Occipital lobe (tissue), 2 donors: Measurements from ENCODE around the gene WDR76. TPM values are rescaled to one million over a fixed set of nuclear protein-coding genes. Genes with fewer than 3 reads are reported as not detected.

ENCODE experiments used
- DNase-seq: peaks from one replicate; lab custom pipeline; 2025; lab: John Stamatoyannopoulos, UW
- total RNA-seq: library from RNA; depleted of rRNA; stranded (reverse); fragments of >200 nt; gene quantifications from one replicate; pipeline ENCODE4 v1.2.3, GENCODE V29; 2014

Gene WDR76
- total RNA-seq, 1 donor from 2014 or later: 20.3 TPM

DNA sequence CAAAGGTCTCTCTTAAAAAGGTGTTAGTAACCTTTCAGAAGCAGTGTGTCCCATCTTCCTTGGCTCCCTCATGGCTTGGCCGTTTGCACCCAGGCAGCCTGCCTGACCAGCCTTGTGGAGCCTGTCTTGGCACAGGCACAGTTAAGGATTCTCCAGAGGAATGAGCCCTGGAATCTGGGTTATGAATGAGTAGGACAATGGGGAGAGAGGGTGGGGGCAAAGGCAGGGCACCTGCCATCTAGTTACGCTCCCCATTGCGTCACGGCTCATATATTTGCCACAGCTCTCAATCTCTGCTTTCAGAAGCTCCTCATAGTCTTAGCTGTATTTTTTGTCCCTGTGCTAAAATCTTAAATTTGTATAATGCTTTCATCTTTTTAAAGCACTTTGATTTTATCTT is 50.6 kb downstream of the WDR76 start:
- DNase-seq: no peak

DNA sequence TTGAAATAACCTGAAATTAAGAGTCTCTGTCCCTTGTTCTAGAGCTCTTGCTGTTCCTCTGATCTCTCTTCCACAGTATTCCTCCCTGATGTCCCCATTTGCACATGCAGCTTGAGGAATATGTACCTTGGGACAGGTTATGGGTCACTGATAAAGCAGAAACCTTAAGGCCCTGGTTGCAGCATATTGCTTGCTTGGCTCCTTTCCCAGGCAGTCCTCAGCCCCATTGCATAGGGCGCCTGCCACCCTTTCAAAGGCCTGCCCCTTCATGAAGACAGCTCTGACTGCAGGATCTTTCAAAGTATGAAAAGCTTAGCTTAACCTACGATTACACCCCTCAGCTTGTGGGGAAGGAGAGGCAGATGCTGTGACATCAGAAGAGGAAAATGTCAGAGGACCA is 51.6 kb downstream of the WDR76 start:
- no peak for DNase-seq

DNA sequence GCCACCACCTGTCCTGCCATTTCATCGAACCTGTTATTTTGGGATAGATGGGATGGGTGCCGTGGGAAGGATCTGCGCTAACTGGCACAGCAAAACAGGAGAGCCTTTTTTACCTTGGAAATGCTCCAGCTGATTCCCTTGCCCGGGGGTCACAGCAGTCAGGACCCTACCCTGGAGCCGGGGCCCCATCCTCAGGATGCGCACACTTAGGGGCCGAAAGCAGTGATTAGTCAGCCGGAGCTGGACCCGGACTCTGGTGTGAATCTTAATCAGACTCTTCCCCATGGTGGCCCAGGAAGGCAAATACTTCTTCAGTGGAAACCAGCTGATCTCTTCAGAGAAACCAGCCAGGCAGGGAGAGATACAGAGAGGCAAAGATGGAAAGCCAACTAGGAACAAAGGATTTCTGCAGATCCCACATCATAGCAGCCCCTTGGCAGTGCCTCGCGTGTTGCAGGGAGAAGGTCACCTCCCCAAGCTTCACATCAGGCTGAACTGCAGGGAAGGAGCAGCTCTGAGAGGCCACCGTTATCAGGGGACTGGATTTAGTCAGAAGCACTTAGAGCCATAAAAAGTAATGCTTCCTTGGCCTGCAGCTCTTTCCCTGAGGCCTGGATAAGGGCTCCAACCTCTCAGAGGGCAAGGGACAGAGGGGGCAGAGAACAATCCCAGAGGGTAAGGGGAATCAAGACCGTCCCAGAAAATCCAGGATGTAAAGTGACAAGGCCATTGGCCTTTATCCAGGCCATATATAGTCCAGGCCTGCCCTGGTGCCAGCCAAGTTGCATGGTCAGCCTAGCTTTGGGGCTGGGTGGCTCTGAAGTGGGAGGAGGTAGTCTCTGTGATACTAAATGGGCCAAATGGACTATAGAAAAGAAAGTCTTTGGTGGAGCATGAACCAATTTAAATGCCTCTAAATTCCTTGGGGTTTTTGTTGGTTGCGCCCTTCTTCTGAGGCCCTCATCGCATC is 52.9 kb downstream of the WDR76 start:
- DNase-seq: no peak

DNA sequence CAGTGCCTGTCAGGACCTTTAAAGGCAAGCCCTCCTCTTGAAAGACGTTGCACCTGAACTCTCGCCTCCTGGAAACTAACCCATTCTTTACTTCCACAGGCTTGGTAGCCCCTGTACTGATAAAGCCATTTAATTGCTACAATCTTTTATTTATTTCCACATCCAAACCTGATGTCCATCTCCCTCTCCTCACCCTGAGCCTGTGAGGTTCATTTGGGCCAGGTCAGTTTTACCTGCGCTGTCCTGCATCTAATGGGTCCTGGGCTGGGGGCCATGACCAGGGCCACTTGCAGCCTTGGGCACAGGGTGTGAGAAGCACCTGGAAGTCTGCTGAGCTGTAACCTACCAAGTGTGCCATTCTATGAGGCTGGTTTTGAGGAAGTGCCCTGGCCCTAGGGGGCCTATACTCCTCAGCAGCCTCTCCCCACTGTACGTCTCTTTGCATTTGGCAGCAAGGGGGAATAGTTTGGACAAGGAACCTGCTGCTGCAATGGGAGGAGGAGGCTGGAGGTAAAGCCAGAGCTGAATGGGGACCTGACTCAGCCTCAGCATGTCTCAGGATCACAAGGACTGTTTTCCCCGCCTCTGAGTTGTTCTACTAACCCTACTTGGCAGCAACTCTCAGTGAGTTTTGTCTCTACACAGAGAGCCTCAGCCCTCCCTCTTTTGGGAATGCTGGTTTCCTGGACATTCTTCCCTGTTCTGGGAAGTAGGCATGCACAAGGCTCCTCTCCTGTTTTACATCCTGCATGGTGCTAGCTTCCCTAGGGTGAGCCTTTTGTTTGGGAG is 53.8 kb downstream of the WDR76 start:
- no peak for DNase-seq

DNA sequence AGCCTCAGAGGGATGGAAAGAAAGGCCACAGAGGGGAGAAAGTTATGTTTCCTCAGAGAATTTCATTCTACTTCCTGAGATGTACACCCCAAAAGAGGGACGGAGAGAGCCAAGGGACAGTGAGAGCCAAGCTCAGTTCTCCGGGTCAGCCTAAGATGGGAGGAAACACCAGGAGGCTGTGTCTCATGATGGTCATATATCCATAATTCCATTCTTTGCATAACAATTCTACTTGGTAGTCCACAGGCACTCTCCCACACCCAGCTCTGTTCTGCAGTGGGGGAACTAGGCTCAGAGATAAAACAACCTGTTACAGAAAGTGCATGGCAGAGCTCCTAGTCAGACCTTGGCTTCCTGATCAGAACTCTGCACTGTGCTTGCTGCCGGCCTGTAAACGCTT is 54.4 kb downstream of the WDR76 start:
- DNase-seq: no peak

DNA sequence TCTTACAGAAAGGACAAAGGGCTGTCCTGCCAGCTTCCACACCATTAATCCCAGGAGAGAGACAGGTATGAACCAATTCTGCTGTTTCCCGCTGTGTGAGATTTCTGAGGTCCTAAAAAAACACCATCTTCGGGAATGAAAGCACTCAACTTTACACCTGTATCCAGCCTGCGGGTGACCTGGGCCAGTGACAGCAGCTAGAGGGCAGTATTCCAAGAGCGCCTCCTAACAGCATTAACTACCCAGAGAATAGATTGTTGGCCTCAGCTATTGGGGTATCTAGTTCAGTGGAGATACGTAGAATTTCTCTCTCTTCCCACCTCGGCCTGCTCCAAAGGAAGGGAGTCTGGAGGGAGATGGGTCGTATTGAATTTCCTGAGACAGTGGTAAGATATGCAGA is 55.1 kb downstream of the WDR76 start:
- no peak for DNase-seq

DNA sequence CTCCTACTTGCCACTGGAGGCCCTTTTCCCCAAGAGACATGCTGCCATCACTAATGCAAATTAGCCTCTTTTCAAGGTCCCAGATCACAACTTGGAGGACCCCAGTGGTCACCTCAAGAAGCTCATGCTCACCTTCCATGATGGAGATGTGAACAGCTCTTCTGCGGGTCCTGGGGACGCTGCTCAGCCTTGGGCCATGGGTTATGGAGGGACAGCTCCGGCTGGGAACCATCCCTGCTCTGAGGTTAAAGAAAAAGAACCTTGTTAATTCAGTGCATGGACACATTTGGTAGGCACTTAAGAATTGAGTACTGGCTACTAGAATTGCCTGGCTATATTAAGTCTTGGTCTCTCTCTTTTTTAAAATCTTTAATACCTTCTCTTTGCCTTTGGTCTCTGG is 56.8 kb downstream of the WDR76 start:
- DNase-seq: no peak

DNA sequence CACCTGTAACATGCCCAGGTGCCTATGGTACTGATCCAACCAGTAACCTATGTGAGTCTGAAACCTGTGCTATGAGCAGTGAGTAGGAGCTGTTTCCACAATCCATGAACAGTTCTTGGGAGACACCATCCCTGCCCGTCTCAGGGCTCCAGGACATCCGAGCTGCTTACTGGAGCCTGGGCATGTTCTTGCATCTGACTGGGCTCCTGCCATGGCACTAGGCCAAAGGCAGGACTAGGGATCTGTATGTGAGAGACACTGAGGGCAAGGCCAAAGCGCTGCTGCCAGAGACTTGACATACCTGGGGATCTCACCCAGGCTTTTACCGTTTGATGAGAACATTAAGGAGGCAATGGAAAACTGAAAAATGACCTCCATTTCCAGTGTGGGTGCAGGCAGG is 59.8 kb downstream of the WDR76 start:
- DNase-seq: no peak

DNA sequence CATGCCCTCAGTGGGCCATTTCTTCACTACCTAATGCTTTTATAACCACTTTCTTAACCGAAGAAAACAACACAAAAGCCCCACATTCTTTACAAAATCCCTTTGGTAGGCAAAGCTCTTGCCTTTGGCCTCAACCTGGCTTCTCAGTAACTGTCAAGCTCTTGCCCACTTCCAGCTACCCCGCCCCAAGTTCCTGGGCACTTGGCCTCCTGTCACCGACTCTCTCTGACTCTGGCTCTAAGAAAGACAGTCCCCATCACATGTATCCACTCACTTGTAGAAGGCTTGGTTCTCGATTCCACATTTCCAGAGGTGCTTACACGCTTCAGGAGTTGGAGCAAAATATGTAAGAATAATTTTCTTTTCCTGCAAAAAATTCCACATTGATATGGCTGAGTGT is 61.1 kb downstream of the WDR76 start:
- no peak for DNase-seq

DNA sequence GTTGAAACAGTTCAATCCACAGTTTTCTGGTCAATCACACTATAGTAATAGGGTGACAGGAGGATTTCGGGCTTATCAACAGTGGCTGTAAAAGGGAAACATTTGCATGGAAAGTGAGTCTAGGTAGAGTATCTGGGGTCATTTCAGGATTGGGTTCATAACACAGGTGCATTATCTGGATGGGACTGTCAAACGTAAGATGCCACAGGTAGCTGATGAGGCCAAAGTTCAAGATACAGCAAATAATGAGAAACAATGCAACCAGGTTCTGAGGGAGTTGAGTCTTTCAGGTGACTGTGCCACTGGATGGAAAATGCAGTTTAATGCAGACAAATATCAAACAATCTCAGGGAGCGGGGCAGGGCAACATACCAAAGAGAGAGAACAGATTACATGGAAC is 62.2 kb downstream of the WDR76 start:
- no peak for DNase-seq

DNA sequence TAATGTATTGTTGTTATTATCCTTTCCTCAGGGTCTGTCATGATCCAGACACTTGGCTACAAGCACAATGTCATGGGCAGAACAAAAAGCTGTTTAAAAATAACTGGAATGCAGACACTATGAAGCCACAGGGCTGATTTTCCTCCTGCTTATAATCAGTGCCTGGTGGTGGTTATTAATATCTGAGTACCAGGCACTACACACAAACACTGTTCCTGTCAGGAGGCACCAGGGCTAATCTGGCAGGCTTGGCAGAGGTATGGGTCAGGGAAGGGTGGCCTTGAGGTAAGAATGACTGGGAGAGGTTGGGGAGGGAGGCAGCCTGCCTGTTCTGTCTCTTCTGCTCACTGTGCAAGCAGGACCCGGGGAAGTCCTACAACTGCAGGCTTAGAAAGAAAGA is 67.2 kb downstream of the WDR76 start:
- no peak for DNase-seq

DNA sequence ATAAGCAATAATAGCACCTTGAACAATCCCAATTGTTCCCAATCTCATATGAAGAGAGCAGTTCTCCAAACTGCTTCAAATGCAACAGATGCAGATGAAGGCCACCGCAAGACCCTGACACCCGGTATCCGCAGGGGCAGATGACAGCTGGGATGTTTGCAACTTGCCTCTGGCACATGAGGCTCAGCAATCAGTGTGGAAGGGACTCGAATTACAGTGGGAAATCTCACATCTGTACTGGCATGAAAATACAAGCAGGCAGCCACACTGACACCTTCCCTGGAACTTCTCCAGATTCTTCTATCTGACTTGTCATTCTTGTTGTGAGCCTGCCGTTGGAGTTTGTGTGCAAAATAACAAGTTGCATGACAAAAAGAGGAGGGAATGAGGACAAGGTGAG is 68.8 kb downstream of the WDR76 start:
- DNase-seq: no peak

DNA sequence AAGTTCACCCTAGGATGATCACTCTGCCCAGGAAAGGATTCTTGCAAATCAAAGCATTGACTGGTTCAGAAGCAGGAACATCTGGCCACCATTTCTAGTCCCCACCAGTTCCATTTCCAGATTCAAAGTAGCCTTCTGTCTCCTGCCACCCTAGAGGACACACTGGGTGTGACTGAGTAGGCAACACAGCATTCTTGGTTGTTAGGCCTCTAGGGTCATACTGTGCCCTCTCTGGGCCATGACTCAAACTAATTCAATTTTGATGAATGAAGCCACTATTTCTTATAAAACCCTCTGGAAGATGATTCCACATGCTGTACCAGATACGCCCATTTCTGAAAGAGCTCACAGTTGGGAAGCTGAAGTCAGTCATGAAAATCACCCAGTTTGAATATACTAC is 69.7 kb downstream of the WDR76 start:
- no peak for DNase-seq

DNA sequence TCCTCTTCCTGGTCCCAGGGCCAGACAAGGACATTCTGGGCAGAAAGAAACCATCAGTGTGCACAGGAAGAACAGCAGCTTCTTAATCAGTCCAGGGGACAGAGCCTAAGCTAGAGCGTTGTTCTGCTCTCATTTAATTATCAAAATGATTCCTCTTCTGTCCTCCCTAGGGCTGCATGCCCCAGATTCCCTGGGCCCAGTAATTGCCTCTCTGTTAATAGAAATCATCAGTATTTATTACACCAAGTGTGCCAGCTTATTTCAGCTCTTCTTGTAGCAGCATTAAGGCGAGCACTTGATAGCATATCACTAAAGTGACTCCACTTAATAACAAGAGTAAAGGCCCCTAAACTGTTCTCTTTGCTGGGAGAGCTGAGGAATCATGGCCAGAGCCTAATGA is 72.1 kb downstream of the WDR76 start:
- DNase-seq: no peak

DNA sequence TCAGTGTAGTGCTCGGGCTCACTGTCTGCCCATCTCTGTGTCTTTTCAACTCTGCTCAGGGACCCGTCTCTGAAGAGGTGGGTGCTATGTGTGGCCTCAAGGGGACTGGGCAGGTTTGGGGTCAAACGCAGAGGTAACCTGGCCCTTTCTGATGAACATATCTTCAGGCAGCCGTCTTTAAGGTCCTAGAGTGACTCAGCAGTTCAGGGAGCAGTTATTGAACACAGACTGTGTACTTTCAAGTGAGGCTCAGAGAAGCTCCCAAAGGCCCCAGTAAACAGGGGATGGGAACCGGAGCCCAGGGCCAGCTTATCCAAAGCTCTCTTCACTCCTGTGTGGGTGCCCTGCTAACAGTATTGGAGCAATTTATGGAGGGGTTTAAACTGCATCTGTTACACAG is 73.1 kb downstream of the WDR76 start:
- DNase-seq: no peak

DNA sequence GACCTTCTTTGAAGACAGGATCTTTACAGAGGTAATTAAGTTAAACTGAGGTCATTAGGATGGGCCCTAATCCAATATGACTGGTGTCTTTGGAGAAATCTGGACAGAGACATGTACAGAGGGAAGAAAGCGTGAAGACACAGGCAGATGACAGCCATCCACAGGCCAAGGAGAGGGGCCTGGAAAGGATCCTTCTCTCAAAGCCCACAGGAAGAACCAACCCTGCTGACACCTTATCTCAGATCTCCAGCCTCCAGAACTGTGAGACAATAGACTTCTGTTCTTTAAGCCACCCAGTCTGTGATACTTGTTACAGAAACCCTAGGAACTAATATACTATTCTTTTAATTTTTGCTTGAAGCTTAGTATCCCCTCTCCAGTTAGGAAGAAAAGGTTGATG is 74.2 kb downstream of the WDR76 start:
- DNase-seq: no peak

DNA sequence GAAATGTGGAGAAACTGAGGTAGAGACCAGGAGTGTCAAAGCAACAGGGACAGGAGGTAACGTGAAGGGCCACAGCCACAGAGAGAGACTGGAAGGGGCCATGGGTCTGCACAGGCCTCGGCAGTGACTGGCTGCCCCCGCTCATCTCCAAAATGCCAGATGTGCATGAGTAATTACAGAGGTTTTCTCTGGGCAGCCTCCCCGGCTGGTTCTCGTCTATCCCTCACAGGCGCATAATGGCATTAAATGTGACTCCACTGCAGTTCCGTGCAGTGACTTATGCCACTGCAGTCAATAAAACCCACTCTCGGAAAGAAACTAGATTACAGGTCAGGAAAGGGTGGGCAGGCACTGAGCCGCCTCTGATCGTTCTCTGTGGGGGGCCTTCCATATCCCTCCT is 74.7 kb downstream of the WDR76 start:
- DNase-seq: no peak

DNA sequence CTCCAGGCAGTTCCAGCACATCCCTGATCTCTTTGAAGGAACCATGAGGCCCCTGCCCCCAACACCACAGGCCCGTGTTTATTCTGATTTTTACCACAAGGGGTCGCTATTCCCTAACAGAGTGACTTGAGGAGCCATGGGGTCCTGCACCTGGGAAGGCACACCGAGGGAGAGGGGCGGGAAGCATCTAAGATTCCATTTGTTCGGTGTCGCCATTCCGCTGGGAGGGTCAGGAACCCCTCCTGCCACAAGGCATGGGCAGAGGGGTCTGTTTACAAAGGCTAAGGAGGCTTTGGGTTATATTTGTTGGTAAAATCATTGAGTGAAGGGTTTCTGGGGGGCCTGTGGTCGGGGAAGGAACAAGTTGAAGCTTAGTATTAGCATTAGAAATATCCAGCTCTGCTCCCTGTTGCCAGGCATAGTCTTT is 77.1 kb downstream of the WDR76 start:
- DNase-seq: peak; percentile 21

DNA sequence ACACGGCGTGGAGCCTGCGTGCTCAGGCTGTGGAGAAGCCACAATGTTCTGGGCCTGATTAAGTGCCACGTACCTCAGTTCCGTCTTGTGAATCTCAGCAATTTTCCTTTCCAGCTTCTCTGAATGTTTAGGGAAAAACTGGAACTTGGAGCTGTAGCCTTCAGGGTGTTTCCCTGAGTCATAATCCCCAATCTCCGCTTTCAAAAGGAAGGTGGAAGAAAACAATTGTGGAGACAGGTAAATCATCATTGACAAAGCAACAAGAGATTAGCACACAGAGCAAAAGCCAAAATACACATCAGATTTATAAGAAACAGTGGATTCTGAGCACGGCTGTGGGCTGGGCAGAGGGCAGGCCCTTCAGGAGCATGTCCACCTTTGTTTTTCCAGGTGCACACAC is 79.0 kb downstream of the WDR76 start:
- DNase-seq: no peak

DNA sequence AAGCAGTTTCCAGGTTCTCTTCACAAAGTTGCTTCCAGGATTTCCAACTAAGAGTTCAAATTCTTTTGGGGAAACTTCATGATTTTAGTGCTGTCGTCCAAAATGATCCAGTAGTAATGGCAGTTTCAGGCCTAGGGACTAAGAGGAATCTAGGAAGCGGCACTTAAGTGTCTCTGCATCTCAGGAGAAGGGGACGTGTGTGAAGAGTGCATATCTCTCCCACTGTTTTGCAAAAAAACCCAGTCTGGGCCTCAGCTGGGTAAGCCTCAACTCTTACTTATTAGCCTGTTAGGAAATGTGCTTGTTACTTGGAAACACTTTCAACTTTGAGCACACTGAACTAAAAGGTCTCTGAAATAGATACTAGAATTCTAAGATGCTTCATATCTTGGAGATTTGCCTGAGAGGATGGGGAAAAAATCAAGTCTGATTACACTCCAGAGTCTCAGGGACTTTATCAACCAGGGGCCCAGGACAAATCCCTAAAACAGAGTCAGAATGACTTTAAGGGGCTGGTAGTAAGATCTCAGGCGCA is 81.8 kb downstream of the WDR76 start:
- DNase-seq: no peak

DNA sequence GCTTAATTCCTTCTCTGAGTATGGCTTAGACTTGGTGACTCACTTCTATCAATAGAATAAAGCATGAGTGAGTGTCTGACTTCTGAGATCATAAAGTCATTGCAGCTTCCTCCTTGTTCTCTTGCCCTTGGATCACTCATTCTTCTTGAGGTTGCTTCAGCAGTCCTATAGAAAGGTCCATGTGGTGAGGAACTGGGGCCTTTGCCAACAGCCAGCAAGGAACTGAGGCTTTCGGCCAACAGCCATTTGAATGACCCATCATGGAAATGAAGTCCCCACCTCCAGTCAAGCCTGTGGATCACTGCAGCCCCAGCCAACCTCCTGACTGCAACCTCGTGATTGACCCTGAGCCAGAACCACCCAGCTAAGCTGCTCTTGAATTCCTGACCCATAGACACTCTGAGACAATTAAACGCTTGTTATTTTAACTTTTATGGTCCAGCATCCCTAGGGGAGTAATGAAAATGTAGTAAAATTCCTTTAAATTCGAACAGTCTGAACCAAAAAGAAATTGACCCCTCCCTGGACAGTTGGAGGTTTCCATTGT is 84.5 kb downstream of the WDR76 start:
- DNase-seq: peak; percentile 49

DNA sequence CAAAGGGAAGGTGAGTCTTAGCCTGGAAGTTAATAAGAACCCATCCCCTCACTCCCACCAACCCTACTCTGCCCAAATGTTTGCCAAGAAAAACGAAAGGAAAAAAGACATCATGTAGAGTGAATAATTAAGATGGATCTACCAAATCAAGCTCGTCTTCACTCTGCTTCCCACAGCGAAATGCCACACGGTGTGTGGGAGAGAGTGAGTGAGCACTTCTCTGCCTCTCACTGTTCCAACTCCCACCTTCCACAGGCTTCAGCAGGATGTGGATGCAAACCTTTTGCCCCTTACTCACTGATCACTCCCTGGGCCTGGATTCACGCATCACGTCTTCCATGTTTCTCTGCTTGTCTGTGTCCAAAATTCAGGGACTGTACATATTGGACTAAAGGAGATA is 85.4 kb downstream of the WDR76 start:
- peak; percentile 12 for DNase-seq
